DND-41 (cell line): ENCODE data around the gene SLC29A4.
"Not testable (repeated sequence)": the region's sequence is repeated elsewhere in the genome, so short reads cannot be mapped to it uniquely, and the experiment has no call there.

Experiments
- ATAC-seq: fragments of 200-7000 bp; cut with Tn5 transposase; 3 replicates; pipeline ENCODE4 v1.9.1; 2021; ENCODE audit warnings: low read depth; ENCODE audit not compliant: insufficient read depth
- DNase-seq: peaks from one replicate; pipeline ENCODE4 v3.0.0-alpha.2; 2020
- H2AFZ ChIP-seq: 2 replicates; pipeline ENCODE4 v1.6.0; 2012; ENCODE audit warnings: low read depth, low read length
- H3K27ac ChIP-seq: 2 replicates; pipeline ENCODE4 v1.5.1; 2012; ENCODE audit warnings: low read length, inconsistent platforms
- H3K27me3 ChIP-seq: fragments of 200-600 bp; sonication (generic); 2 replicates; pipeline ENCODE4 v1.6.0; 2012; ENCODE audit warnings: low read length, mild to moderate bottlenecking, inconsistent platforms; ENCODE audit not compliant: insufficient read depth, poor library complexity
- H3K36me3 ChIP-seq: 2 replicates; pipeline ENCODE4 v1.5.1; 2012; ENCODE audit warnings: low read length, inconsistent platforms; ENCODE audit not compliant: insufficient read depth
- H3K4me1 ChIP-seq: 2 replicates; pipeline ENCODE4 v1.5.1; 2012; ENCODE audit warnings: mild to moderate bottlenecking, low read length; ENCODE audit not compliant: insufficient read depth
- H3K4me2 ChIP-seq: 2 replicates; pipeline ENCODE4 v1.6.0; 2012; ENCODE audit warnings: mild to moderate bottlenecking, moderate library complexity, low read length, inconsistent platforms; ENCODE audit not compliant: insufficient read depth
- H3K4me3 ChIP-seq, 2 experiments: fragments of 200-600 bp in 1 of 2; shearing (Covaris generic) in 1 of 2; 2 replicates each; pipeline ENCODE4 v1.5.1; 2012 to 2016; ENCODE audit warnings: inconsistent platforms in 2 of 2, low read length in 2 of 2, mild to moderate bottlenecking in 2 of 2, low read depth in 1 of 2, moderate library complexity in 1 of 2
- H3K79me2 ChIP-seq: 2 replicates; pipeline ENCODE4 v1.6.0; 2012; ENCODE audit warnings: low read length, inconsistent platforms; ENCODE audit not compliant: insufficient read depth
- H3K9ac ChIP-seq: 2 replicates; pipeline ENCODE4 v1.6.0; 2012; ENCODE audit warnings: low read depth, mild to moderate bottlenecking, inconsistent platforms, low read length, moderate library complexity
- H3K9me3 ChIP-seq: 2 replicates; pipeline ENCODE4 v1.5.1; 2012; ENCODE audit warnings: low read length, moderate library complexity, mild to moderate bottlenecking, inconsistent platforms; ENCODE audit not compliant: insufficient read depth, severe bottlenecking
- H4K20me1 ChIP-seq: 2 replicates; pipeline ENCODE4 v1.6.0; 2012; ENCODE audit warnings: low read length; ENCODE audit not compliant: insufficient read depth
- CTCF ChIP-seq: IDR thresholded peaks from 2 replicates; pipeline ENCODE4 v1.5.1; 2012; ENCODE audit warnings: borderline replicate concordance, low read length, moderate library complexity, mild to moderate bottlenecking; ENCODE audit not compliant: poor library complexity, severe bottlenecking; ENCODE audit errors: extremely low read depth
- EZH2 ChIP-seq: IDR thresholded peaks from 3 replicates; pipeline ENCODE4 v1.6.1; 2012; ENCODE audit warnings: borderline replicate concordance, low read depth, mild to moderate bottlenecking, moderate library complexity, low read length, inconsistent platforms; ENCODE audit not compliant: severe bottlenecking

SLC29A4 gene

GRCh38 chr7:5303591-5304505 lies 21.1 kb downstream of the SLC29A4 start:
- Histone ChIP-seq H3K9ac (no peak overlapping the region), H3K36me3 (peaks cover 7% of the 10 kb centered on the region), H3K27ac (no peak overlapping the region), H3K27me3 (no peaks in the 10 kb centered on the region), H4K20me1 (no peaks in the 10 kb centered on the region), H3K4me2 (no peak overlapping the region), H3K4me3 (no peak overlapping the region), H3K9me3 (no peaks in the 10 kb centered on the region), H3K4me1 (no peaks in the 10 kb centered on the region), H3K79me2 (no peaks in the 10 kb centered on the region), H2AFZ (no peak overlapping the region)
- TF ChIP-seq EZH2: no peak
- TF ChIP-seq CTCF: no peak
- no peak for ATAC-seq
- no peak for DNase-seq

GRCh38 chr7:5305050-5305449 lies 22.3 kb downstream of the SLC29A4 start:
- not testable (repeated sequence) for H3K27ac ChIP-seq, H3K79me2 ChIP-seq, H3K4me2 ChIP-seq, H3K4me3 ChIP-seq, H3K27me3 ChIP-seq, H2AFZ ChIP-seq, H3K4me1 ChIP-seq, H4K20me1 ChIP-seq, DNase-seq, H3K9me3 ChIP-seq, ATAC-seq, H3K9ac ChIP-seq
- peaks cover 10% of the 10 kb centered on the region for H3K36me3 ChIP-seq

- not testable (repeated sequence) for H3K4me3 ChIP-seq, H2AFZ ChIP-seq, H3K27ac ChIP-seq, H4K20me1 ChIP-seq, DNase-seq, H3K79me2 ChIP-seq, H3K9ac ChIP-seq, H3K9me3 ChIP-seq, H3K4me1 ChIP-seq, ATAC-seq, H3K27me3 ChIP-seq, H3K4me2 ChIP-seq
- H3K36me3 ChIP-seq: peaks cover 26% of the 10 kb centered on the region
Measured at GRCh38 chr7:5307221-5308142, 24.7 kb downstream of the SLC29A4 start.

- H3K79me2 ChIP-seq: no peaks in the 10 kb centered on the region
- no peak overlapping the region for H3K27ac ChIP-seq
- no peak overlapping the region for H3K4me2 ChIP-seq
- no peaks in the 10 kb centered on the region for H3K27me3 ChIP-seq
- H3K36me3 ChIP-seq: peaks cover 26% of the 10 kb centered on the region
- no peak overlapping the region for H2AFZ ChIP-seq
- ATAC-seq: no peak
- H3K9me3 ChIP-seq: no peaks in the 10 kb centered on the region
- H3K9ac ChIP-seq: no peak overlapping the region
- H3K4me1 ChIP-seq: no peaks in the 10 kb centered on the region
- no peak for DNase-seq
- TF ChIP-seq CTCF (no peak), EZH2 (no peak)
- H4K20me1 ChIP-seq: no peaks in the 10 kb centered on the region
- no peak overlapping the region for H3K4me3 ChIP-seq
Measured at GRCh38 chr7:5309146-5309545, 26.4 kb downstream of the SLC29A4 start.
